Dermis microvascular lymphatic vessel endothelial cell (primary cell): Measurements from ENCODE around the gene ING1. TPM values are rescaled to one million over a fixed set of nuclear protein-coding genes. Genes with fewer than 3 reads are reported as not detected.
"Not testable (repeated sequence)": the region's sequence is repeated elsewhere in the genome, so short reads cannot be mapped to it uniquely, and the experiment has no call there.

ENCODE experiments used
- DNase-seq, 2 donors: peaks; one replicate each; pipeline versions ENCODE4 v3.0.0 to v3.0.0-alpha.2; 2010; ENCODE audit warnings: low read depth in 2 of 2
- total RNA-seq: library from RNA; depleted of rRNA; stranded (reverse); fragments of >200 nt; gene quantifications from 2 replicates; pipeline ENCODE4 v1.2.1, GENCODE V29; 2014

The ING1 gene, protein sequence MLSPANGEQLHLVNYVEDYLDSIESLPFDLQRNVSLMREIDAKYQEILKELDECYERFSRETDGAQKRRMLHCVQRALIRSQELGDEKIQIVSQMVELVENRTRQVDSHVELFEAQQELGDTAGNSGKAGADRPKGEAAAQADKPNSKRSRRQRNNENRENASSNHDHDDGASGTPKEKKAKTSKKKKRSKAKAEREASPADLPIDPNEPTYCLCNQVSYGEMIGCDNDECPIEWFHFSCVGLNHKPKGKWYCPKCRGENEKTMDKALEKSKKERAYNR
- total RNA-seq = 12.5 and 16.6 TPM in 2 replicates

GRCh38 chr13:110713642-110713952 is at the start of gene ING1:
Gene ING1, plus strand, starts transcription at chr13:110713700. Its CDS starts 450 bp downstream, at chr13:110714150.
- no peak for DNase-seq

GRCh38 chr13:110664041-110664440 is 49.5 kb upstream of the ING1 start:
- no peak for DNase-seq

DNA sequence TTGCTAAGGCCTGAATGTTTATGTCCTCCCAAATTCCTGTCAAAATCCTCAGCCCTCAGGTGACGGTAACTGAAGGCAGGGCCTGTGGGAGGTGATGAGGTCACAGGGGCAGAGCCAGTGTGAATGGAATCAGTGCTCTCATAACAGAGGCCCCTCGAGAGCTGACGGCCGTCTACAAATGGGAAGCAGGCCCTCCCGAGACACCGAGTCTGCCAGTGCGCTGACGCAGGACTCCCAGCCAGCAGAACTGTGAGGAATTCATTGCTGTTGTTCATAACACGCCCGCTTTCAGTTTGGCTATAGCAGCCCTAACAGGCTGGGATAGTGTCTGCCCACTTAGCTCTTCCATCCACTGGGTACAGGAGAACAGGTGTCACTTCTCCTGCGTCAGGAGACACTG is 48.8 kb upstream of the ING1 start:
- DNase-seq = no peak

GRCh38 chr13:110665491-110666254 is 47.8 kb upstream of the ING1 start:
- DNase-seq = no peak

DNA sequence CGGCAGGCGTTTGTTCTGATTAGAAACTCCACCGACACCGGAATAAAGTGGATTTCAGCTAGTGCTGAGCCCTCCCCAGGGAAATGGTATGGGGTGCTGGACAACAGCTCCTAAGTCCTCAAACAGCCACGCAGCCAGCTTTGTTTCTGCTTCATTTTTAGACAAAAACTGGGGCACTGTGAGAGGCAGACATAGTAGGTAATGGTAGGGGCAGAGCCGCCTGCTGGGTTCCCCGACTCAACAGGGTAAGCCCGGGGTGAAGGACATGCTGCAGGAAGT is 47.3 kb upstream of the ING1 start:
- no peak for DNase-seq

- no peak for DNase-seq
These were observed 44.5 kb upstream of the ING1 start for GRCh38 chr13:110669036-110669435.

DNA sequence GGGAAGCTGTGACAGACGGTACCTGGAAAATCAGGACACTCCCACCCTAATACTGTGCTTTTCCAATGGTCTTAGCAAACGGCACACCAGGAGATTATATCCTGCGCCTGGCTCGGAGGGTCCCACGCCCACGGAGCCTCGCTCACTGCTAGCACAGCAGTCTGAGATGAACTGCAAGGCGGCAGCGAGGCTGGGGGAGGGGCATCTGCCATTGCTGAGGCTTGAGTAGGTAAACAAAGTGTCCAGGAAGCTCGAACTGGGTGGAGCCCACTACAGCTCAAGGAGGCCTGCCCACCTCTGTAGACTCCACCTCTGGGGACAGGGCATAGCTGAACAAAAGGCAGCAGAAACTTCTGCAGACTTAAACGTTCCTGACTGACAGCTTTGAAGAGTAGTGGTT is 43.7 kb upstream of the ING1 start:
- DNase-seq = not testable (repeated sequence)

DNA sequence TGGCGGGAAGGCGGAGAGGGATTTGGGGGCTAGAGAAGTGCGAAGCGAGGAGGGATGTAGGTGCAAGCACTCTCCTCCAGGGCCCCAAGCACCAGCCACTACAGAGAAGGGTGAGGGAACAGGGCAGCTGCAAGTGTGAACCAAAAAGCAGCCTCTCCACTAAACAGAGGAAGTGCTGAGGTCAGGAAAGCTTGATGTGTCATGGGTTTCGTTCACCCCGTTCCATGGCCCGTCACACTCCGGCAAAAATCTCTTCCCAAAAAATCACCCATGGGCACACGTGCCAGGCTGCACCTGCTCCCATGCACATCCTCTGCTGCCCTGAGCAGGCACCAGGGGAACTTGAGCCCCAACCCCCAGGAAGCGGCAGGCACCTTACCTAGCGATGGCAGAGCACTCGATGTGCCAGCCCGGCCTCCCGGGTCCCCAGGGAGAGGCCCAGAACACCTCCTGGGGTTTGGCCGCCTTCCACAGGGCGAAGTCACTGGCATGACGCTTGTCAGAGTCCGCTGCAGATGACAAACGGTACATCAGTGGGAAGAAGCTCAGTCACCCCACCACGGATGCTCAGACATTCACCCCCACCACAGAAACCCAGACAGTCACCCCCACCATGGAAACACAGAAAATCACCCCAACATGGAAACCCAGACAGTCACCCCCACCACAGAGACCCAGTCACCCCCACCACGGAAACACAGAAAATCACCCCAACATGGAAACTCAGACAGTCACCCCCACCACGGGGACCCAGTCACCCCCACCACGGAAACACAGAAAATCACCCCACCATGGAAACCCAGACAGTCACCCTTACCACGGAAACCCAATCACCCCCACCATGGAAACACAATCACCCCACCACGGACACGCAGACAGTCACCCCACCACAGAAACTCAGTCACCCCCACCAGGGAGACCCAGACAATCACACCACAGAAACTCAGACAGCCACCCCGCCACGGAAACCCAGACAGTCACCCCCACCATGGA is 36.6 kb upstream of the ING1 start:
- DNase-seq = no peak

DNA sequence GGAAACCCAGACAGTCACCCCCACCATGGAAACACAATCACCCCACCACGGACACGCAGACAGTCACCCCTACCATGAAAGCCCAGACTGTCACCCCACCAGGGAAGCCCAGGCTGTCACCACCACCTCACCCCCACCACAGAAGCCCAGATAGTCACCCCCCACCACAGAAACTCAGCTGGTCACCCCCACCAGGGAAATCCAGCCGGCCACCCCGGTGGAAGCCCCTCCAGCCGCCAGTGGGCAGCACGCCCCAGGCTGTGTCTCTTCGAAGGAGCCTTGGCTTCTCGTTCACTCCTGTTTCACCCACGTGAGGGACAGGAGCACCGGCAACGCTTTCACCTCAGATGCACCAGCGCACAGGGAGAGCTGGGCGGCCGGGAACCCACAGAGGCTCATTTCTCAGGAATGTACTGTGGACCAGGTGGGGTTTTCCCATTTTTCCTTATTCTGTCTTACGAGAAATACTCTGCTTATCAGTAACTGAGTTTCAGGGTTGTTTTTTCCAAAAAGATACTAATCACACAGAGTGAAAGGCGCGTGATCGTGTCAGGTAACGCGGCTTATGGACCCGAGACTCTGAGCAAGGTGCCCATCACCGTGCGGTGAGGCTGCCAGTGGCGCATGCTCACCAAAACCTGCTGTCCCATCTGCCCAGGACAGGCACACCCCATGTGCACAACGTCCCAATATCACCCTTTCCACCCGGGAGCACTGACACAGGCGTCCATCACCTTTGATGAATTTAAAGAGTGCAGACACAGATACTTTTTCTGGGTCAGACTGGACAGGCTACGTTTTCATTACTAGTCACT is 35.6 kb upstream of the ING1 start:
- DNase-seq = no peak

- DNase-seq = peak in 1 of 2 donors; percentile 46
These were observed 32.6 kb upstream of the ING1 start for GRCh38 chr13:110680852-110681251.

DNA sequence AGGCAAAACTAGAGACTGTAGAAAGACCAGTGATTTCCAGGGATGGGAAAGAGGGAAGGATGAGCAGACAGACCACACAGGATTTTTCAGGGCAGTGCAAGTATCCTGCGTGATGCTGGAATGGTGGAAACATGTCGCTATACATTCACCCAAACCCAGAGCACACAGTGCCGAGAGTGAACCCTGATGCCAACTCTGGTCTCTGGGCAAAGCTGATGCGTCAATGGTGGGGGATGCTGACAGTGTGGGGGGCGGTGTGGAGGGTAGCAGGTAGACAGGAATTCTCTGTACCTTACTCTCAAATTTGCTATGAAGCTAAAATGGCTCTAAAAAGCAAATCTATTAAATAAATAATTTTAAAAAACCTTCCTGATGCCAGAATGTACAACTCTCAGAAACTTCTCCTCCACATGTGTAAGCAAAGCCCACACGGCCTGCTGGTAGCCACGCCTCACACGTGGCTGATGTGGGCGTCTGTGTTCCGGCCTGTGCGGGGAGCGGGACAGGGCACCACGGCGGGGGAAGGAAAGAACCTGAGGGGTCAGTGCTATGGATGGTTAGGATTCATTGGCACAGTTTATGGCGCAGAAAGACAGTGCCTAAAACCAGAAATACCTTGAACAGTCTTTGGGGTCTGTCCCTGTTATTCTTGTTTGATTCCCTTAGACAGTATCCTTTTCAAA is 31.5 kb upstream of the ING1 start:
- DNase-seq = no peak

DNA sequence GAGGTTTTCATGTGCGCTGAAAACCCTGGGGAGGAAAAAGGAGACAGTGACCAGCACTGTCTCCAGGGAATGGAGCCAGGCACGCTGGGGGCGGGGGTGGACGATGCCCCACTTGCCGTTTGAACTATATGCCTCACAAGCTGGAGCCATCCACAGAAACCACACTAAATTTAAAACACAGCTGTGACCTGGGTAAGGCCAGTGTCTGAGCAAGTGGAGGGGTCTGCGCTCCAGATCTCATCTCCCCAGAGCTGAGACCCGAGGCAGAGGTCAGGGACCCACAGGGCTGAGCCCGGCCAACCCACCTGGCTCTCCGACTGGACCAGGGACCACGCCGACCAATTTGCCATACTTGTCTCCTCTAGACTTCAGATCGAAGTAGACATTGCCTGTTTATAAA is 30.8 kb upstream of the ING1 start:
- DNase-seq = no peak

- peak in 1 of 2 donors; percentile 42 for DNase-seq
These were observed 30.2 kb upstream of the ING1 start for GRCh38 chr13:110683203-110683883.

DNA sequence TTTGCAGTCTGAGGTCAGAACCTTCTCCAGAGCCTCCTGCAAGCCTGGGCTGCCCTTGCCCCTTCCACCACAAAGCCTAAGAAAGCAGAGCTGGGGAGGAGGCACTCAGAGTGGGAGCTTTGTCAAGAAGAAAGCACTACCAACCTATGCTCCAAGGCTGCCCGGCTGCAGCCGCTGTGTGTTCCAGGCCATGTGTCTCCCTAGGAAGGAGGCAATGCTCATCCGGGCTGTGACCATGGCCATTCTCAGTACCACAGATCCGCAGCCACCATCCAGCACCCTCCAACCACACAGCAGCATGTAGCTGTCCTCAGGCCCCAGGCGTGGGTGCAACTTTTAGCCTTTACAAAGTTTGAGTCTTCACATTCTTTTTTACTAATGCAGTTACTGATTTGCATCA is 29.6 kb upstream of the ING1 start:
- no peak for DNase-seq

DNA sequence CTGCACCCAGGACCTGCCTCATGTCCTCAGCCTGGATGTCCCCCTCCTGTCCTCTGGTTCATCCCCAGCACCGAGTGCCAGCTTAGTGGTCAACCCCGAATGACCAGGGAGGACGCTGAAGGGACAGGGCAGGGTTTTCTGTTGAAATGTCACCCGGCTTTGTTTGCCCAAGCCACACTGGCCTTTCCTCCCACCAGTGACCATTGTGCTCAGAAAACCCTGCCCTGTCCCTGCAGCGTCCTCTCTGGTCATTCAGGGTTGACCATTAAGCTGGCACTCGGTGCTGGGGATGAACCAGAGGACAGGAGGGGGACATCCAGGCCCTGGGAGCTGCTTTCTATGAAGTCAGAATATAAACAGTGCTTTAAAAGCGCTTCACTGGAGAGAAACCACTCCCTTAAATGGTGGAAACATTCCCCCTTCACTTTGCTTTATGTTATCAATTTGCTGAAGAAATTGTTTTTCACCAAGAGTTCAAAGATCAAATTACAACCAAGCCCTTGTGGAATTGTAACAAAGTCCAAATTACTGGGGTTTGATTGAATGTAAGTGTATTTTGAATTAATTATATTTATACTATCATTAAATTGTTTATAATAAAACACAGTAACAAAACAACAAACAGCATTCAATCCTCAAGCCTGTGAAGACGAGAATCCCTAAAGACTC is 29.0 kb upstream of the ING1 start:
- DNase-seq = no peak

DNA sequence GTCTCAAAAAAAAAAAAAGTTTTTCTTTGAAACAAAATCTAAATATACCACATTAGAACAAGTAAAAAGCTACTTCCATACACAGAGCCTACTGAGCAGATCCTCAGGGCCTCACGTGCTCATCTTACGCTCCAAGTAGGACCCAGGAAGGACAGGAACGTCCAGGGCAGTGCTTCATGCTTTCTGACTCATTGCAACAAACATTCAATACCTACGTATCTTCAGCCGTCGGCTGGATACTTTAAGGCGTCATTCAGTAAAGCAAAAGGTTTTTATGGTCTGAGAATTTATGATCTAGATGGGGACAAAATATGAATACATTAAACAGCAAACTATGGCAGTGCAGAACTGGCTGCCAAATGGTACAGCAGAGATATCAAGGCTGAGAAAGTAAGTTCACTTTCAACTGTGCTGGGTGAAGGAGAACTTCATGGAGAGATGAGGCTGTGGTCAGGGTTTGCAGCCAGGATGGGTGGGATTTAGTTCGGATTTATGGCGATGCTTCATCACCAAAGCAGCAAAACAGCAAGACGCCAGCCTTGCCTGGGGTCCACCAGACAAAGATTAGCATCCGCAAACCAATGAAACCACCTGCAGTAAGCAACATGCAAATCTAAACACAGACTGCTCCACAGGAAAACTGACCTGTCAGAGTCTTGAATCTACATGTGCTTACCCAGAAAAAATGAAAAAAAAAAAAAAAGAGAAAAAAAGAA is 28.0 kb upstream of the ING1 start:
- DNase-seq = no peak

- no peak for DNase-seq
These were observed 25.8 kb upstream of the ING1 start for GRCh38 chr13:110687736-110688135.

DNA sequence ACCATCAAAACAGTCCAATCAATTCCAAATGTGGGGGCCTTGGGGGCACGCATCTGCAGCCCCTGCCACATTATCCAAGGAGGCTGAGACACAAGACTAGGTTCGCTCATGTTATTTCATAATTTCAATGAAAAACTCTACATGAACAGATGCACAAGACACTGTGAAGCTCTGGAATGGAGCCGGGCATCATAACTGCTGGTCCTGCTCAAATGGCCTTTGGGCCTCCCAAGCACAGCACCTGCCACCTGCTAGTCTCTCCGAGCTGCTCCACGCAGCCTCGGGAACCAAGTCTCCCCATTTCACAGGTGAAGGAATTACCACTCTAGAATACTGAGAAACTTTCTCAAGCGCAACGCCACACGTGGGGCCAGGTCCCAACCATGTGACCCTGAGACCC is 24.5 kb upstream of the ING1 start:
- DNase-seq = no peak

GRCh38 chr13:110689711-110690110 is 23.8 kb upstream of the ING1 start:
- DNase-seq = no peak
